GM19043 (cell line): ENCODE results near the gene SLC4A1.

Experiments used
- ATAC-seq: cut with Tn5 transposase; IDR thresholded peaks from one replicate; pipeline ENCODE4 v1.9.1; 2021; ENCODE audit warnings: low read depth; ENCODE audit not compliant: unreplicated experiment

SLC4A1 gene

DNA sequence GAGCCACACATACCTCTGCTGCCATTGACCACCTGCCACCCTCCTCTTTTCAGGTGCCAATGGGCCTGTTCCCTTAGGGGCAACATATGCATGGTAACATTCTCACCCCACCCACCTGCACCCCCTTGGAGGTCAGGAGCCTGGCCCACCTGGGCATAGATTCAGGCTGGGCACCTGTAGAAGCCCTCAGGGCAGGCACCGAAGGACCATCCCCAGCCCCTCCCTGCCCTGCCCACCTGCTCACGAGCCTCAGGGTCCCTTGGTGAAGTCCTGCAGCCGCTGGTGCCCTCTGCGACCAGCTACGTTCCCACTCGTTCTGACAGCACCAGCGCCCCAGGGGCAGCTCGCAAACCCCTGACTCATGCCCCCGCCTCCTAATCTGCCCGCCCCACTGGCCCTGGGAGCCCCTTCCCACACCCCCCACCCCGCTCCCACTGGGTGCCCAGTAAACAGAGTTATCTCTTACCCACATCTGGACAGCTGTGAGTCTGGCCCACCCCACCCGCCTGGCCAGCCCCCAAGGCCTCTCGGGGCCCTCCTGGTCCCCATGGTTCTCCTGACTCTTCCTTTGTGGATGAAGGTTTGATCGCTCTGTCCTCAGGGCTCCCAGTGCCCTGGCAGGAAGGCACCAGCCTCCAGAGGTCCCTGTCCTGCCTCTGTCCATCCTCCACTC, at the start of gene SLC4A1:
Gene SLC4A1 (minus strand): TSS at position 318 of the 673 bp plus-strand sequence. CDS start 5,269 bp downstream, outside the sequence.
- ATAC-seq, result no peak

- no peak for ATAC-seq
These were observed 49.6 kb upstream of the SLC4A1 start for GRCh38 chr17:44317545-44317944.

- ATAC-seq, result no peak
These were observed 48.1 kb upstream of the SLC4A1 start for GRCh38 chr17:44315760-44316731.

DNA sequence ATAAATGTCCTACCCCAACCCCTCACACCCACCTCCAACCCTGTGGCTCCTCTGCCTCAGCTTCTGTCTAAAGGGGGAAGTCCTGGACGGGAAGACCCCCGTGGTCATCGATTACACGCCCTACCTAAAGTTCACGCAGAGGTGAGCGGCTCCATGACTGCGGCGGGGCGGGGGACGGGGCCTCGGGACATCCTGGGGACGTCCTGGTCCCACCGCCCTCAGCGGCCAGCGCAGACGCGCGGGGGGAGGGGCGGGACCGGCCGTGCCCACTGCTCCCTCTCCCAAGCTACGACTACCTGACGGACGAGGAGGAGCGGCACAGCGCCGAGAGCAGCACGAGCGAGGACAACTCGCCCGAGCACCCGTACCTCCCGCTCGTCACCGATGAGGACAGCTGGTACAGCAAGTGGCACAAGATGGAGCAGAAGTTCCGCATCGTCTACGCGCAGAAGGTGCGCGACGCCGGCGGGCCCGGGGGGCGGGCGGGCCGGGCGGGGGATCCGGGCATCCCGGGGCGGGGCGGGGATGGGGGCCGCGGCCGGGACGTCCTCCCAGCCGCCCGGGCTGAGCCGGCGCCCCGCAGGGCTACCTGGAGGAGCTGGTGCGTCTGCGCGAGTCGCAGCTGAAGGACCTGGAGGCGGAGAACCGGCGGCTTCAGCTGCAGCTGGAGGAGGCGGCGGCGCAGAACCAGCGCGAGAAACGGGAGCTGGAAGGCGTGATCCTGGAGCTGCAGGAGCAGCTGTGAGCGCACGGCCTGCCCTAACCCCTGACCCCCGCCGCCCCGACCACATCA, 47.1 kb upstream of the SLC4A1 start:
- ATAC-seq, result no peak

- ATAC-seq, result no peak
These were observed 46.6 kb upstream of the SLC4A1 start for GRCh38 chr17:44314524-44314868.

DNA sequence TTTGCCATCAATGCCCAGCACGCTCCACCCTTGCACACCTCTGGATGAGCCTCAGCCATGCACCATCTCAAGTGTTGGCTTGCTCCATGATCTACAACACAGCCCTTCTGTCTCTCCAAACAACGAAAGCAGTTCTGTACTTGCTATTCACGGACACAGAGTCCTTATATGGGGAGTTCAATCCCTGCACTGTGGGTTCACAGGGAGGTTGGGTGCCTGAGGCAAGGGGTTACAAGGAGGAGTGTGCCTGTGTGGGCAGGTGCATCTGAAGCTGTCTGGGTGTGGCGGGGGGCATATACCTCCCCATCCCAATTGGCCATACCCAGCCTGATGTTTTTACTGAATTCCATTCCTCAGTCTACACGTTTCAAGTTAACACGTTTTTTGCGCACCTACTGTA, 46.1 kb upstream of the SLC4A1 start:
- ATAC-seq, result no peak

GRCh38 chr17:44312396-44313104, 44.6 kb upstream of the SLC4A1 start:
- no peak for ATAC-seq

DNA sequence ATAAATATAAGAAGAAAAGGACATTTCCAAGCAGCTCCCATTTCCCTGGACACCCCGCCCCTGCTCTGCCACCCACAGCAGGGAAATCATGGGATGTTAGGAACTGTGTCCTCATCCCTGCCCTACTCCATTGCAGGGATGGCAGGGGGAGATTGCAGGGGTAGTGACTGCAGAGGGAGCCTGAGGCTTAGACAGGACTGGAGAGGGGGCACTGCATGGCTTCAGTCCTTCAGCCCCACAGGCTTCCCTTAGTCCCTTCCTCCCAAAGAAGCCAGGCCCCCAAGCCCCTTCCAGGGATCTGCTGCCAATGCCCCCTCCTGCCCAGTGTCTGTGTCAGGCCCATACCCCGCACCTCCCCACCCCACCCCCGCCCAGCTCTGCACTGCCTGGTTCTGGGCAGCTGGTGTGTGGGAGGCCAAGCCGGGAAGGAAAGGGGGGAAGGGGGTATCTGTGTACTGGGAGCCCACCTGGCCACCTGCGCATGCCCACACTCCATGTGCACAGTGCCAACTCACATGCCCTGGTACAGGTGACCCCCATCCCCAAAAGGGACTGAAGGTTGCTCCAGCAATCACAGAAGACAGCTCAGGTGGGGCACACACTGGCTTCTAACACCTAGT, 43.7 kb upstream of the SLC4A1 start:
- no peak for ATAC-seq

DNA sequence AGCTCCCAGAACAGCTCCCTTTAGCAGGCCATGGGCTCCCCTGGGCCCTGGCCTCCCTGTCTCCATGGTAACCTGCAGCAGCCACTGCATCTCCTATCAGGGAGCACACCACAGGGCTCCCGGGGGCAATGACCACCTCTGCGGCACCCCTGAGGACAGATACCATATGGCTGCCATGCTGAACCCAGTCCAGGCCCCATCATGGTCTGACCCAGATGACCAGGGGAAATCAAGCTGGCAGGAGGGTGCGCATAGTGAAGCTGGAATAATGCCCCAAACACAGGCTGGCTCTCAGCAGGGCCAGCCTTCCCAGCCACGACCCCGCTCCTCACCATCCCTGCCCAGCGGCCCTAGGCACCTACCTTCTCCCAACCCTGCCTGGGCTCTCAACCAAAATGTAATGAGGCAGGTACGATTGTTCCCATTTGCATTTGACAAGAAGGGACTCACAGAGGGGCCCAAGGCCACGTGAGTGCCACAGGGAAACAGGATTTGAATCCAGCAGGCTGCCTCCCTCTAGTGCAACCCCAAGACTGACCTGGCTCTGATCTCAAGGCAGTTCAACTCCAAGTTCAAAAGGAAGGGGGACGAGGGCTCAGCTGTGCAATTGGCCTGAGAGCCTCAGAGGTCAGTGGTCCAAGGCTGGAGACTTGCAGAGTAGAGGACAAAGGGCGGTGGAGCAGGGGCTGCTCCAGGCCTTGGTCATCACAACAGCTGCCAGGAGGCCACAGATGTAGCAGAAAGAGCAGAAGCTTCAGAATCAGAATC, 42.9 kb upstream of the SLC4A1 start:
- ATAC-seq, result no peak

GRCh38 chr17:44310188-44310587, 42.3 kb upstream of the SLC4A1 start:
- ATAC-seq, result no peak

DNA sequence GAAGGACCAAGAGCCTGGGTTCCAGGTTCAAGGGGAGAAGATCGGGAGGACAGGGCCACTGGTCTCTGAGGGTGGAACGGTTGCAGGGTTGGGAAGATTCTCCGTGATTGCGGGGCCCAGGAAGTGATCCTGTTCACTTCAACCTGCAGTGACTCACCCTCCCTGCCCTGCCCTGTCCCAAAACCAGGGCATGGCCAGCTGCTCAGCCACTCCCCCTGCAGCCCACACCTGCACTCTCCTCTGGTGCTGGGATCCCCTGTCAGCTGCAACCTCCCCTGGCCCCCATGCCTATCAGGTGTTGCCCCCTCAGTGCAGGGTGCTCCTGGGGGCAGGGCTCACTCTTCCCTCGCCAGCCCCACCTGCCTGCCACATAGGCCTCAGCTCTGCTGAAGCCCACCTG, 41.5 kb upstream of the SLC4A1 start:
- no peak for ATAC-seq

- ATAC-seq, result no peak
These were observed 40.9 kb upstream of the SLC4A1 start for GRCh38 chr17:44308865-44309264.

- no peak for ATAC-seq
These were observed 40.4 kb upstream of the SLC4A1 start, which contains the start of gene RUNDC3A for GRCh38 chr17:44308320-44308818. RUNDC3A (plus strand) TSS chr17:44308601; CDS start chr17:44308833, 232 bp downstream.

GRCh38 chr17:44307387-44308186, 39.7 kb upstream of the SLC4A1 start:
- no peak for ATAC-seq

GRCh38 chr17:44304651-44305050, 36.7 kb upstream of the SLC4A1 start:
- ATAC-seq, result no peak

DNA sequence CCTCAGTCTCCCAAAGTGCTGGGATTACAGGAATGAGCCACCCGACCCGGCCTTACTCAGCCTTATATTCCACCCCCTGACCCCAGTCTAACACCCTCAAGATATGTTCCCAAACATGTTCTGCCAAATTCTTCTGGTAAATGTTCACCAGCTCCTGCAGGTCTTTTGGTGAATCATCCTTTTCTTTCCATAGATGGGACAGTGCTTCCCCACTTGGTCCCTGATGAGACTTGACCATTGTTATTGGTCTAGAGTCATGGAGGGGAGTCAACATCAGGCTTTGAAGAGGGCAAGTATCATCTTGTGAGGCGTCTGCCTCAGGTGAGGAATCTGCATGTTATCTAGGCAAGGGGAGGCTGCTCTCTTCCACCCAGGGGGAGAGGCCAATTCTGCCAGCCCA, 30.0 kb upstream of the SLC4A1 start:
- ATAC-seq, result no peak

- ATAC-seq, result no peak
These were observed 25.7 kb upstream of the SLC4A1 start for GRCh38 chr17:44293509-44294226.
